Activated CD4-positive, CD25-positive, alpha-beta regulatory T cell treated with anti-CD3 and anti-CD28 coated beads, Interleukin-2, amount 50 U/mL, for 24 hours (primary cell): Measurements from ENCODE around the gene EN2.

Source experiments
- ATAC-seq, 2 donors: fragments of 150-1000 bp; cut with Tn5 transposase; one replicate each; pipeline ENCODE4 v1.10.0; 2021; ENCODE audit warnings: mild to moderate bottlenecking in 1 of 2, moderate library complexity in 1 of 2

The EN2 gene

DNA sequence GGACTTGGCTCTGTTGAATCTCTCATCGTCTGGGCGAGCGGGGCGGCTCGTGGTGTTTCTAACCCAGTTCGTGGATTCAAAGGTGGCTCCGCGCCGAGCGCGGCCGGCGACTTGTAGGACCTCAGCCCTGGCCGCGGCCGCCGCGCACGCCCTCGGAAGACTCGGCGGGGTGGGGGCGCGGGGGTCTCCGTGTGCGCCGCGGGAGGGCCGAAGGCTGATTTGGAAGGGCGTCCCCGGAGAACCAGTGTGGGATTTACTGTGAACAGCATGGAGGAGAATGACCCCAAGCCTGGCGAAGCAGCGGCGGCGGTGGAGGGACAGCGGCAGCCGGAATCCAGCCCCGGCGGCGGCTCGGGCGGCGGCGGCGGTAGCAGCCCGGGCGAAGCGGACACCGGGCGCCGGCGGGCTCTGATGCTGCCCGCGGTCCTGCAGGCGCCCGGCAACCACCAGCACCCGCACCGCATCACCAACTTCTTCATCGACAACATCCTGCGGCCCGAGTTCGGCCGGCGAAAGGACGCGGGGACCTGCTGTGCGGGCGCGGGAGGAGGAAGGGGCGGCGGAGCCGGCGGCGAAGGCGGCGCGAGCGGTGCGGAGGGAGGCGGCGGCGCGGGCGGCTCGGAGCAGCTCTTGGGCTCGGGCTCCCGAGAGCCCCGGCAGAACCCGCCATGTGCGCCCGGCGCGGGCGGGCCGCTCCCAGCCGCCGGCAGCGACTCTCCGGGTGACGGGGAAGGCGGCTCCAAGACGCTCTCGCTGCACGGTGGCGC lies at the start of gene EN2:
TSS of gene EN2 (plus strand) at position 19 of the 767 bp plus-strand sequence. CDS start at position 268, 249 bp downstream.
- ATAC-seq = no peak

DNA sequence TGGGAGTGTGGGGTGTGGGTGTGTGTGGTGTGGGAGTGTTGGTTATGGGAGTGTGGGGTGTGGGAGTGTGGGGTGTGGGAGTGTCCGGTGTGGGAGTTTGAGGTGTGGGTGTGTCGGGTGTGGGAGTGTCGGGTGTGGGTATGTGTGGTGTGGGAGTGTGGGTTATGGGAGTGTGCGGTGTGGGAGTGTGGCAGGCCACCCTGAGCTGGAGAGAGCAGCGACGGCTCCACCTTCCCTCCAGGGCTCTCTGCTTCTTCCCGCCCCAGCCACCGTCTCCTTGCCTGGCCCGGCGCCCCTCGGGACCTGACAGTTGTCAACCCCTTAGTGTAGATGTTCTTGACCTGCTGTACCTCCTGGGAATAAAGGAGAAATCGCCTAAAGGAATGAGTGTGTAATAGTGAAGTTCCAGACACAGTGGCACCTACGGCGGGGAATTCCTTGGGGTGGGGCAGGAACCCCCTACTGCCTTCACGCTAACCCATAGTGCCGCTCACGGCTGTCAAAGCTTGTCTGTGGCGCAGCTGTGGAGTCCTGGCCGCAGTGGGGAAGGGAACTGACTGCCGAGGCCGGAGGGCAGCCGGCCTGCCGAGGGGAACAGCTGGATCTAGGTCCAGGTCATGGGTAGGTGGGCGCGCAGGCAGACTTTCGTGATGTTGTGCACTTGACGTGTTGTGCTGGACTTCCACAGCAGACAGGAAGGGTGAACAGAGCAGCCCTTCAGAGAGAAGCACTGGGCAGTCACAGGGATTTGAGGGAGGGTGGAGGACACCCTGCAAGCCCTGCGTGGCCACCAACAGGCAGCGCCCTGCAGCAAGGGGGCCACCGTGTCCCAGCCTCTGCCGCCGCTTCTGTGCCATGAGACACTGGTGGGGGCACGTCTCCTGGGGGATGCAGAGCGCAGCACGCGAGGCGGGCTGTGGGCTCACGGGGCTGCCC lies 49.0 kb upstream of the EN2 start:
- no peak for ATAC-seq

DNA sequence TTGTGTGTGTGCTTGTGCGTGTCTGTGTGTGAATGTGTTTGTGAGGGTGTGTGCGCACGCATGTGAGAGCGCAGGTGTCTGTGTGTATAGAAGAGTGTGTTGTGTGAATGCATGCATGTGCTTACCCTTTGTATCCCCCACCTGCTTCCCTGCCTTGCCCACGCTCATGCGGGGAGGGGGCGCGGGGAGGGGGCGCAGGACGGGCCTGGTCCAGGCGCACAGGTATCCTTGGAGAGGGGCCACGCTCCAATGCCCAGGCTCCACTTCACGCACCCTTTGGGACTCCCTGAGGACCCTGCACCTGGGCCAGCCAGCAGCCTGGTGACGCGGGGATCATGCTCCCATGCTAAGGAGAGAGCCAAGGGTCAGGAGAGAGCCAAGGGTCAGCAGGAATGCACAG lies 47.9 kb upstream of the EN2 start:
- ATAC-seq = no peak

DNA sequence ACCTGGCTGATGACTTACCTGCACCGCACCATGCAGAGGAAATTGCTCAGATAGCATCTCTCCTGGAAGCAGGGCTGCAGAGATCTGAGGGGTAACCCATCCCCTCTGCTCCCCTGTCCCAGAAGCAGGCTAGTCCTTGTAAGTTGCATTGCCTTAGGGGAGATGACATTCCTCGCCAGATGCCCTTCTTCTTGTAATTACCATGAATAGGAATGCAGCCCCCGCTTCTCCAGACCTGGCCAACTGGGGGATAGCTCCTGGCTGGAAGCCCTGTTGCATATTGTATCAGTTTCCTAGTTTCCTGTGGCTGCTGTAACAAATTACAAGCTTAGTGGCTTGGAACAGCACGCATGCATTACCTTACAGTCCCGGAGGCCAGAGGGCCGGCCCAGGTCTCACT lies 47.5 kb upstream of the EN2 start:
- no peak for ATAC-seq

DNA sequence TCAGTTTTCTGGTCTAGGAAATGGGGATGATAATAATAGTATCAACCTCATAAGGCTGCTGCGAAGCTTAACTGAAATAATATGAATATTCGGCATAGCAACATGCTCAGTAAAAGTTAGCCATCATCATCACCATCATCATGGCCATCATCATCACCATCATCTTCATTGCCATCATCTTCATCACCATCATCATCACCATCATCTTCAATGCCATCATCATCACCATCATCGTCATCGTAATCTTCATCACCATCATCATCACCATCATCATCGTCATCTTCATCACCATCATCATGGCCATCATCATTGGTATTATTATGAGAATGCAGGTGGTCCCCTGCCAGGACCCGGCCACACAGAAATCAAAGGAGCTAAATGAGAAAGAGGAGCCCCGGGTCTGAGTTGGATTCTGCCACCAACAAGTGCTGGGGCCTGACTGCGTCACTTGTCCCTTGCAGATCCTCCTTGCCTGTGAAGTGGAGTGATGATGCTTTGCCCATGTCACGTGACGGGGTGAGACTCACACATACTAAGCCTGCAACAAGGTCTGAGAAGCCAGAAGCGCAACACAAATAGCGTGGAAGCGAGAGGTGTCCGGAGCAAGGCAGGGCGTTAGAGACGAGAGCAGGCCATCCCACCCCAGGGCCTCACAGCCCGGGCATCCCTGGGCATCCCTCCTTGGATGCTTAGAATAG lies 46.1 kb upstream of the EN2 start:
- ATAC-seq = no peak

DNA sequence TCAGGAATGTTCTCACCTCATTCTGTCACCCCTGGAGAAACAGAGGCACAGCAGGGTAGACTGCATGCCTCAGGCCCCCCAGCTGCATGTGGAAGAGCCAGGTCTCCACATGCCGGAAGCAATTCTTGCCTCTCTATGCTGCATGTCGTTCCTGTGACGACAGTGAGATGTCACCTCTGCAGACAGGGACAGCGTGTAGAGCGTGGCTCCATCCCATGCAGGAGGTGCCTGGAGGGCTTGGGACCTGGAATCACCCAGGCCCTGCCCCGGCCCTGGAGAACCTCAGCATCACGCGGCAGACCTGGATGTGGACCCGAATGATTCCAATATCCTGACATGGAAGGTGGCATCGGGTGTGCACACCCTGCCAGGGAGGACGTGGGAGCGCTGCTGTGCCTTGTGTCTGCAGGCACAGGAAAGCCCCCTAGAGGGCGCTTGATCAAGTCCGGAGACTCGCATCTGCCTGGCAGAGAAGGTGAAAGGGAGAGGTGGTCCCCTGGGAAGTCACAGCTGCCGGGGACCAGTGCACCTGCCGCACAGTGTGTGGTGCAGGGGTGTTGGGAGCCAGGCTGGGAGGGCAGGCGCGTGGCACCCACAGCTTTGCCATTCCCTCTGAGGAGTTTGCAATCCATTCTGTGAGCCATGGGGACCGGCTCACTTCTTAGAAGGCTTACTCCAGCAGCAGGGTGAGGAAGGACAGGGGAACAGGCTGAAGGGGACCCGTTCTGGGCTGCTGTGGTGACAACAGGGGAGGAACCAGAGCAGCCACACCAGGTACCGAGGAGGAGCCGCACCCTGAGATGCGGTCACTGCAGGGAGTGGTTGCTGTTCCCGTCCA lies 45.3 kb upstream of the EN2 start:
- peak in 1 of 2 donors; percentile 38 for ATAC-seq

DNA sequence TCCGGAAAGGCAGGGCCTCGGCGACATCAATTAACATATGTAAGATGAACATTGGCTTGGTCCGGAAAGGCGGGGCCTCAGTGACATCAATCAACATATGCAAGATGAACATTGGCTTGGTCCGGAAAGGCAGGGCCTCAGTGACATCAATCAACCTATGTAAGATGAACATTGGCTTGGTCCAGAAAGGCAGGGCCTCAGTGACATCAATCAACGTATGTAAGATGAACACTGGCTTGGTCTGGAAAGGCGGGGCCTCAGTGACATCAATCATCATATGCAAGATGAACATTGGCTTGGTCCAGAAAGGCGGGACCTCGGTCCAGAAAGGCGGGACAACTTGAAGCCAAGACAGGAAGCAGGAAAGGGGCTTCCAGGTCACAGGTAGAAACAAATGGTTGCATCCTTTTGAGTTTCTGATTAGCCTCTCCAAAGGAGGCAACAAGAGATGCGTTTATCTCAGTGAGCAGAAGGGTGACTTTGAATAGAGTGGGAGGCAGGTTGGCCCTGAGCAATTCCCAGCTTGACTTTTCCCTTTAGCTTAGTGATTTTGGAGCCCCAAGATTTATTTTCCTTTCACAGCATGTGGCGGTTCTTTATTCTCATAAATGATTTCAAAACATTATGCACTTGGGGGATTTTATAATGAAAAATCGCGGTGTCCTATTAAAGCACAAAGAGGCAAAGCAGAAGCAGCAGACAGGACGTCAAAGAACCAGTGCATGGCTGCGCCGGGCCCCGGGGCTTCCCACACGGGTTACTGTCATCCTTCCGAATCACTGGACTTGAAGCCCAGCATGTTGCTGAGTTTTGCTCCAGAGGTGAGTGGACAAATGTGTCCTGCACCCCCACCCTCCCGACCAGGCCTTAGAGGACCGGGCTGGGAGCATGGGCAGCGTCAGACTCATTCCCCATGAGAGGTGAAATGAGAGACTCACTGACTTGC lies 43.1 kb upstream of the EN2 start:
- no peak for ATAC-seq

DNA sequence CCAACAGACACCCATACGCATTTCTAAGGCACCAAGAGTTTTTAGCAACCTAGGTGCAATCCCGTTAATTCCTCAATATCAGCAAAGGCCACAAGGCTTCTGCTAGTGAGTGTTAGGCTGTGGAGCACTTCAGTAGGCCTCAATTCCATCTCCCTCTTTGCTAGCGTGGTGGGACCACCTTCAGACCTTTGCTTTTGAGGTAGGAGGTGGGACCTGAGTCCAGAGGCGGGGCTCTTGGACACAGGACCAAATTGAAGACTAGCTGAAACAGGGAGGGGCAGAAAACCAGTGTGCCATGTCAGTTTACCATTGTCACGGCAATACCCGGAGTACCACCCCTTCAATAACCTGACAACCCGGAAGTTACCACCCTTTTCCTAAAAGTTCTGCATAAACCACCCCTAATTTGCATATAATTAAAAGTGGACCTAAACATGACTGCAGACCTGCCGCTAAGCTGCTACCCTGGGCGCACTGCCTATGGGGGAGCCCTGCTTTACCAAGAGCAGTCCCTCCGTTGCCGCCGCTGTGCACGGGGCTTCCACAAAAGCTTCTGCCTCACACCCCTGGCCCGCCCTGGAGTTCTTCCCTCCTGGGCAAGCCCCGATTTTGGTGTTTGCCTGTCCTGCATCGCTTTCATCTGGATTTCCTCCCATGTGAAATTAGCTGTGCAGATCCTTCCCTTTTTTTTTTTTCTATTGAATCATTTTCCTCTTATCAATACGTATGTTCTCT lies 41.1 kb upstream of the EN2 start:
- no peak for ATAC-seq

DNA sequence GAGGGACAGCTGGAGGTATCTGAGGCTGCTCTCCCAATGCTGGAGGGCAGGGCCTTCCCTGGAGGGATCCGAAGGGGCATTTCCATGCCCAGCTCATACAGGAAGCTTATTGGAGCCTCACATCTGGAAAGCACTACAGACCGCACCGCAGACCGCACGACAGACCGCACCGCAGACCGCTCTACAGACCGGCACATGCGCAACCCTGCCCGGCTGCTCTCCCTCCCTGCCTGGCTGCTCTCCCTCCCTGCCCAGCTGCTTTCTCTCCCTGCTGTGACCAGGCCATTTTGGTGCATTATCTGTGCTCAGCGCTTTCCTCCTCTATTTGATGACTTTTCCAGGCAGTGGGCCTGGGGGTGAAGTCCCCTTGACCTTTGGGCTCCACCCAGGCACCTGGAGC lies 39.6 kb upstream of the EN2 start:
- ATAC-seq = no peak

DNA sequence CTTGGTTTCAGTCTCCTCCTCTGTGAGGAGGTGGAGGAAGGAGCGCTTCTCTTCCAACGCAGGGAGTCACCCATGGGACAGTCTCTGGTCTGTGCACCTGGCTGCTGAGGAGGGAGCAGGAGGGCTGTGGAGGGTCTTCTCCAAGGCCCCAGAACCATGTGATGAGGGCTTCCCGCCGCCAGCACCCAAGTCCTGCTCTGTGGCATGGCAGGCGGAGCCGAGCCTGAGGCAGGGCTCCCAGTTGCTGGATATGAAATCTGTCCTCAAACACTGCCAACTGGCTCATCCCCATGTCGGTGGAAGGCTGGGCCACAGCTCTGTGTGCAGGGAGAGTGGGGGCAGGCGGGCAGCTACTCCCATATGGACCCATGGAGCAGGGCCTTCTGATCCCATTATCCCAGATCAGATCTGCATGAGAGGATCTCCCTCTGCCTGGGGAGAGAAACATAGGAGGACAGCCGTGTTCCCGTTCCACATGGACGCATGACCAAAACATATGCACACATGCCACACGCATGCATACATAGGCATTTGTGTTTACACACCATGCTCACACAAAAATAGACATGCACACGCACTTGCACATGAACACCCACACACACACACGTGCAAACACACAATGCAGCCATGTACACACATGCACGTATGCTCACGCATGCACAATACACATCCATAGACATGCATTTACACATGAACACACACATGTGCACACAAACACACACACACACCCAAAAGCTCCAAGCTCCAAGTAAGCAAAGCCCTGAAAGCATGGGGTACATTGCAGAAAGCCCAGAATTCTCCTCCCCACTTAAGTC lies 38.8 kb upstream of the EN2 start:
- no peak for ATAC-seq

DNA sequence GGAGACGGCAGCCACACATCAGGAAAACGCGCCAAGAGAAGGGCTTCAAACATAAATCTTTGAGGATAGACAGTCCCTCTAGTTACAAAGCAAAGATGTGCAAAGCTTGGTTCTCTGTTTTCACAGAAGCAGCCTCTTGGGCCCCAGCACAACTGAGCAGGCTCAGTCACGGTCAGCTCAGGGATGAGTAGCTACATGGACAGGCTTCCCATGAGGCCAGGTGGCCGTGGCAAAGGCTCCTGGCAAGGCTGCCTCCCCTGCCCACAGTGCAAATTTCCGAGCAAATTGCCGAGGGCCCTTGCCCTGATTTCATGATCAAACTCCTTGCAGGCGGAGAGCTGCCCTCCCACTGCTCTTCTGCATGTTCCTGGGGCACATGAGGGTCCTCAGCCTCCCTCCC lies 37.8 kb upstream of the EN2 start:
- ATAC-seq = no peak

DNA sequence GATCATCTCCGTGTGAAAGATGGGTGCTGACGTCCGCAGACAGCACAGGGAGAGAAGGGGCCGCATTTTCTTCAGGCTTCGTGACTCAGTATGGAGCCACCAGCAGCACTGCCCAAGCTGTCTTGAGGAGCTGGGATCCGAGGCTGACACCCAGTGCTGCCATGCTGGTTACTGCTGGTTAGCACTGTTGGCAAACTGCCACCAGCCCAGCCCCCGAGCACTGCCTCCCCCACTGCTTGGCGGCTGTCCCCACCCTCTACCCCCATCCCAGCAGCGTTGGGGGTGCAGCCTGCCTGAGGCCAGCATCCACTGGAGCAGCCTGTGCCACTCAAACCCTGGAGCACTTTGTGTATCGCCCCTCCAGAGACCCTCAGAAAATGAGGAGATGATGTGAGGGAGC lies 35.8 kb upstream of the EN2 start:
- ATAC-seq = no peak

DNA sequence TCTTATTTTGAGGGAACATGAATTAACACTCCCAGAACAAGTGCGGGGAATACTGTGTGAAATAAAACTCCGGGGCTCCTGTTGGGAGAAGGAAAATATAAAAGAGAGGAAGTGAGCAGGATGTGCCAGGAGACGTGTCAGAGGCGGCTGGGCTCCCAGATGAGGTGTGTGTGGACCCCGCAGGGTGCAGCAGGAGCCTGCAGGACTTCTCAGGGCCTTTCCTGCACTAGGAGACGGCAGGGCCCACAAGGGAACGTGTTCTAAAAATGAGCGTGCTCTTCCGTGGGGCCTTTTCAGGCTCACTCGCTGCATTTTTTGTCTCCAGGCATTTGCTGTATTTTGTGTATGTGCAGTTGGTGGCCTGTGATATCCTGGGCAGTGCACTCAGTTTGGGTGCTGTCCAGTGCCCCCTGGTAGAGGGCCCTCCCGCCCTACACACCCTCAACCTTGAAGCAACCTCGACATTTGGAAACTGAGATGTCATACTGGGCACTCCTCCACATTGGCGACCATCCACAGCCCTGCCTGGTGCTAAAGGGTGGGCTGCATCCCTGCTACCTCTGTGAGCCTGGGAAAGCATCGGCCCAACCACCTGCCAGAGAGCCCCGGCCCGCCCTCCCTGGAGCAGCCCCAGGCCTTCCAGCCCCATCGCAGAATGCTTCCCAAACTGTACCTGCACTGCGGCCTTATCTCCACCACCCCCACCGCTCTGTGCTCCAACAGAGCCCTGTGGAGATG lies 35.2 kb upstream of the EN2 start:
- no peak for ATAC-seq

DNA sequence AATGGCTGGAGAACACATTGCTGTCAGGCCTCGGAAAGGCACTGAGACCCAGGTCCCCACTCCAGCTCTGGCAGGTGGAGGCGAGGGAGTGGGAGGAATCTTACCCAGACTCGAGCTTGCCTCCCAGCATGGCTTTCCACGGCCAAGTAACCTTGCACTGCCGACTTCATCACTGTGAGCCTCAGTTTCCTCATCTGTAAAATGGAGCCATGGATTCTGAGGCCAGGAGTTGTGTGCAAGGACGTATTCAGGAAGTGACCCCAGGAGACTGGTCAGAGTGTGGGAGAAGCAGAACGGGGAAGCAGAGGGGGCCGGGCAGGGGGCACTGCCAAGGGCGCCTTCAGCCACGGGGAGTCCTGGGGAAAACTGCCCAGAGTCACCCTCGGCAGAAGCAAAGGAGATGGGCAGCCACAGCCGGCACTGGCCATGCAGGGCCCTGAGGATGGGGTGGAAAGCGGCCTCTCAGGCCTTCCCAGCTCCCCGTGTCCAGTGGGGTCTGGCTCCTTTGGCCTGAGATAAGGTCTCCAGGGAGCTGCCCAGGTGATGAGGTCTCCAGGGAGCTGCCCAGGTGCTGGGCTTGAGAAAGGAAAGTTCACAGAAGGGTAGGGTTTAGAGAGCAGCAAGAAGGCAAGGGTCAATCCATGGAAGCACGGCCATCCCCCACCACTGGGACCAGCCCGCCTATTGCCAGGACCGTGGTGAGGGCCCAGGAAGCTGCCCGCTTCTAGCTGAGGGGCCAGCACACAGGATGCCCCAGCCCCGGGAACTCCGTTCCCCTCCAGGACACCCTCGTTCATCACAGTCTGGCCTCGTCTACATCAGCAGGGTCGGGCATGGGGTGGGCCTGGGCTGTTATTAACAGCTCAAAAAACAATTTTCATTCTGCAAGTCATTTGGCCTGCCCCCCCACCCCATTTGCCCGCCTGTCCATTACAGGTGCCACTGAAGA lies 34.3 kb upstream of the EN2 start:
- ATAC-seq = no peak

DNA sequence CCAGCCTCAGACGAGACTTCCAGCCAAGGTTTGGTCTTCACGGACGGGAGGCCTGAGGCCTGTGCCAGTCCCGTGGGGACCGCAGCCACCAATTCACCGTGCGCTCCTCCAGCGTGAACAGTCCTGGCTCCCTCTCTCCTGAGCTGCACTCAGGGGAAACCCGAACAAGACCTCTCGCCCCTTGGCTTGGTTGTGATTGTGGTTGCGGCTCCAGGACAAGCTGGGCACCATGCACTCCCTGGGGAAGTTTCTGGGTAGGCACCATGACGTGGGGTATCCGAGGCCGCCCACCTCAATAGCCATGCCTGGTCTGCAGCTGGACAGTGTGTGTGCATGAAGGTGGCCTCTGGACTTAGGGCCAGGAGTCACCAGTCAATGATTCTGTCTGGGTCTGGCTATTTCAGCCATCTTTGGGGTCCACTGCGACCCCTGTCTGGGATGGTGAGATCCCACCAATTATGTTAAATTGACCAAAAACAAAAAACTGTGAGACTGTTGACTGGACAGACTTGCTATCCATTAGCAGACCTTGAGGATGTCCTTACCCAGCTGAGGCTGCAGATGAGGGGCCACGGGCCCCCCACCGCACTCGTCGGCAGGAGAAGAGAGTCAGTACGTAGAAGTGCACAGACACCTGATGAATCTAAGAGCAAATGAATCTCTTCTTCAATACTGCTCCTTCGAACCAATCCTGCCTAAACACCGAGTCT lies 33.5 kb upstream of the EN2 start:
- ATAC-seq = no peak

DNA sequence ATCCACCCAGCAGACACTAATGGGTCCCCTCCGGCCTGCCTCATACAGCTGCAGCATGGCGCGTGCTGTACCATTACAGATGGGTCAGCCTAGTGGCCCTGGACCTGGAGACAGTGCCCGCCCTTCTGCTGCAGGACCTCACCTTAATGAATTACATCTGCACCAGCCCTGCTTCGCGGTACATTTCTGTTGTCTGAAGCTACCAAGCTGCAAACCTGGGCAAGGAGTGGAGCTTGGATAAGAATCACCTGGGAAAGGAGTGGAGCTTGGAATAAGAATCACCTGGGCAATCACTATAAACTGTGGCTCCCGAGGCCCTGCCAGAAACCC lies 33.0 kb upstream of the EN2 start:
- ATAC-seq = no peak

DNA sequence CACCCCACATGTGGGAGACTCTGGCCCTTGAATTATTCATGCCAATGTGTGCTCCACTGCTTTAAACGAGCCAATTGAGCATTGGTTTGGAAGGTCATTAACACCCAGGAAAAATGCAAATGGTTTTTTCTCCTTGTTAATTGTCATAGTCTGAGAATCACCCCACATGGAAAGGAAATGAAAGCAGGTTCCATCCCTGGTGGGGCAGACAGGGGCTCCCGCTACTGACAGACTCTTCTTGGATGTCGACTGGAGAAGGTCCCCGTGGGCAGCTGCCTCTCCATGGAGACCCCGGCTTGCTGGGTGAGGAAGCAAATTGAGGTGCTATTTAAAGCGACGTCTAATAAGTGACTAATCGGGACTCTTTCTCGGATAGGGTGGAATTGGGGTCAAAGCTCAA lies 32.0 kb upstream of the EN2 start:
- no peak for ATAC-seq
